Islet of Langerhans (tissue), 1 donor: ENCODE measurements around the gene SF1.

Experiments used
- FAIRE-seq: peaks from one replicate; lab custom pipeline; 2011; peaks lifted over from hg19 to GRCh38; lab: Jason Lieb, UNC

Gene SF1

DNA sequence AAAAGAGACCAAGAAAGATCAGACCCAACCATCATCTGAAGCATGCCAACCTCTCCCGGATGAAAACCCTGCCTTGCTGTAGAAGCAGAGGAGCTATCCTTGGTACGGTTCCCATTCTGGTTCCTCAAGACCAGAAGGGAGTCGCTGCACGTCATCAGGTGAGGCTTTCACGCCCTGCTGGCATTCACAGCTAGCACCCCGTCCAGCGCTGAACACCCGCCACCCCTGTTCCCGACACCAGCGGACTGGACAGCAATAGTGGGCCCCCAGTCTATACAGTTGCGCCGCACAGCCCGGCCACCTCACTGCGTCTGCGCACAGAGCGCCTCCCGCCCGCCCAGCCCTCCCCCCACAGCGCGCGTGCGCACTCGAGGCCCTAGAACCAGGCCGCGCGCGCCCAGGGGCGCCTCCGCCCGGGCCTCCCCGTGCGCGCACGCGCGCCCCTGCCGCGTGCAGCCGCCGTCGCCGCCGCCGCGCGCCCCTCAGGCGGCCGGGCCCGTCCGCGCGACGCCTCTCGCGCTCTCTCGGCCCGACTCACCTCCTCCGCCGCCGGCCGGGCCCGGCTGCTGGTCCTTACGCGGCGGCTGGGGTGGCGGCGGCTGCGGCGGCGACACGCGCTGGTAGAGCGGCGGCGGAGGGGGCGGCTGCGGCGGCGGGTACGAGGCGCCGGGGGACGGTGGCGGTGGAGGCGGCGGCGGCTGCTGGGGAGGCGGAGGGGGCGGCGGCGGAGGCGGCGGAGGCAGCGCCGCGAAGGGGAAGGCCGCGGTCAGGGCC, 706 bp downstream of the SF1 start:
- no peak for FAIRE-seq

- no peak for FAIRE-seq
Measured at GRCh38 chr11:64776875-64777274, 1.5 kb downstream of the SF1 start.

DNA sequence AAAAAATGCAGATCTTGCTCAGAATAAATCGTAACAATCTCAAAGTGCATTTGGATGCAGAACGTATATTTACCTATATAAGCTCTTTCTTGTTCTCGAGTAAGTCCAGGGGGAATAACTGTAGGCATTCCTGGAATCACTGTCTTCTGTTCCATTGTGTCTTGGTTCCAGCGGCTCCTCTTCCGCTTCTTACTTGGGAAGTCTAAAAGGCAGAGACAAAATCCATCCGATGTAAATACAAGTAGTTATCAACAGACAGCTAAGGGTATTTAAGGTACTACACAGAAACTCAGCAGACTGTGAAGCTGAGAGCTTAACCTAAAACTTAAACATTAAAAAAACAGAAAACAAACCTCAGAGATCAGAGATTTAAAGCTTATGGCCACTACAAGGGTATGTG, 1.9 kb downstream of the SF1 start:
- no peak for FAIRE-seq

GRCh38 chr11:64774144-64774543, 4.2 kb downstream of the SF1 start:
- FAIRE-seq = no peak

- no peak for FAIRE-seq
Measured at GRCh38 chr11:64772303-64773018, 5.9 kb downstream of the SF1 start.

- FAIRE-seq = no peak
Measured at GRCh38 chr11:64771861-64772260, 6.5 kb downstream of the SF1 start.

- no peak for FAIRE-seq
Measured at GRCh38 chr11:64770120-64770519, 8.2 kb downstream of the SF1 start.

- FAIRE-seq = no peak
Measured at GRCh38 chr11:64769283-64769682, 9.1 kb downstream of the SF1 start.

DNA sequence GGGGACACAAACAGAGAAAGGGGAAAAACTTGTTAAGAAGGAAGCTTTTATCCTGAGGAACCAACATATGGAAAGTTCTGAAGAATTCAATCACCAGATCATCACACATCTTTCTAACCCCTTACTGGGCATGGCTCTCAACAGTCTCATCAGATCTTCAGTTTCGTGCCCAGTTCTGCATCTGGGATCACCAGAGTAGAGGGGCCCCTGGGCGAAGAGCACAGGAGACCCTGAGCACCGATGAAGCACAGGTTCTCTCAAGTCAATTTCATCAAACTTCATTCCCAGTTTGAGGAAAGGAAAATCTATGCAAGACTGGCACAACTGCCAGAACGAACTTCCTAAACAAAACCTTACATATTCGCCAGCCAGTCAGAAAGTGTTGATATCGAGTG, 10.0 kb downstream of the SF1 start:
- no peak for FAIRE-seq

DNA sequence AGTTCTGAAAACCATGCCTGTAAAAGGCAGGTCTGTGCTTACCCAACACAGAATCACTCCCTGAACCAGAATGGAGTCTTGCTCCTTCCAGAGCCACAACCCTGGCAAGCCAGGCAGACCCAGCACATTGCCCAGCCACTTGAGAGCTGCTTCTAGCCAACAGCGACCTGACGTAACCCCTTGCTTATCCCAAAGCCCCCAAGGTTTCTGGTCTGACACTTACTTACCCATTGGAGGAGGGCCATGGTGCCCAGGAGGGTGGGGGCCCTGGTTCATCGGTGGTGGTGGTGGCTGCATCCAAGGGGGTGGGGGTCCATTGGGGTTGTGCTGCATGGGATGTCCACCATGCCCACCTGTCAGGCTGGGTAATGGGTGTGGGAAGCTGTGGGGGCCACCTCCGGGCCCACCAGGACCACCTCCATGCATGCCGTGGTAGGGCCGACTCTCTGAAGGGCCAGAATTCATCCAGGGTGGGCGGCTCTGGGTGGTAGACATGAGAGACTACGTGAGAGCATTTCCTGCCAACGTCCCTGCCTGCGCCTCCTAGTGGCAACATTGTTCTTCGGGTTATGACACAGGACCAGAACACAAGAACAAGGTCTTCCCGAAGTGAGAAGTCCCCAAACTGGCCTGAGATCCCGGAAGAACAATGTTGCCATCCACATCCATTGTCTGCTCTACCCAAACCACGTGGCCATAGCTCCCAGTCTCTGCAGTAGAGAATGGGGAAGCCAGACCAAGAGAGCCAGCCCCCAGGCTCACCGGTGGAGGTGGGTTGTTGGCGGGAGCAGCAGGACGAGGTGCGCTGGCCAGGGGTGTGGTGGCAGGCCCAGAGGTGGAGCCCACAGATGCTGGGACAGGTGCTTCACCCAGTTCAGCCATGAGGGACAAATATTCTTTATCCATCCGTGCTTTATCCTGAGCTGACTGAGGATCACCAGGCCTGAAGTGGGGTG, 10.7 kb downstream of the SF1 start:
- FAIRE-seq = no peak

- no peak for FAIRE-seq
Measured at GRCh38 chr11:64766881-64767280, 11.5 kb downstream of the SF1 start.

DNA sequence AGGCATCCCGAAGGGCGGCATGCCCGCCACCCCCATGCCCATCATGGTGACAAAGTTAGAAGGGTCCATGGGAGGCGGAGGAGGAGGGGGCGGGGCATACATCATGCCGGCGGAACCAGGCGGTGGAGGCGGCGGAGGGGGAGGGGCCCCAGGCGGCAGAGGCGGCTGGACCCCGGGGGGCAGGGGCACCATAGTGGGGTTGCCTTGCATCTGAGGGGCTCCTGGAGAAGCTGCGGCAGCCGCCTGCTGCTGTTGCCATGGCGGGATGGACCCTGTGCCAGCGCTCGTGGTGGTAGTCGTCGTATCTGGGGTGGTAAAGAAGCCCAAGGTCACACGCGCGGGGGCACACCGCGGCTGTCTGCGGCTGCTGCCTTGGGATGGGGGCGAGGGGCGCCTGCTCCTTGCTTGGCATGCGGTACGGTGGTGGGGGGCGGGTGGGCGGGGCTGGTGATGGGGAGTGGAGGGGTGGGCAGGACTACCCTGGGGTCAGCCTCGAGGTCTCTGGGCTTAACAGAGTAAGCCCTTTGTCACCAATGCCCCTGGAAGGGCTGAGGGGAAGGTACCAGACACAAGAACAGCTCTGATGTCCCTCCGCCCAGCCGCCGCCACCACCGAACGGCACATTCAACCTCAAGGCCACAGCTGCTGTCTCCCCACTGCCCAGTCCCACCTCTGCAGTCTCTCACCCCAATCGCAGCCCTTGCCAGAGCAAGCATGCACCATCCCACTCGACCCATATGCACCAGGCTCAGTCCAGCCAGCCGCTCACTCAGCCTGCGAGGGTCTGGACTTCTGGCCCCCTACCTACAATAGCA, 12.3 kb downstream of the SF1 start:
- no peak for FAIRE-seq

- no peak for FAIRE-seq
Measured at GRCh38 chr11:64765291-64765850, 13.0 kb downstream of the SF1 start.

DNA sequence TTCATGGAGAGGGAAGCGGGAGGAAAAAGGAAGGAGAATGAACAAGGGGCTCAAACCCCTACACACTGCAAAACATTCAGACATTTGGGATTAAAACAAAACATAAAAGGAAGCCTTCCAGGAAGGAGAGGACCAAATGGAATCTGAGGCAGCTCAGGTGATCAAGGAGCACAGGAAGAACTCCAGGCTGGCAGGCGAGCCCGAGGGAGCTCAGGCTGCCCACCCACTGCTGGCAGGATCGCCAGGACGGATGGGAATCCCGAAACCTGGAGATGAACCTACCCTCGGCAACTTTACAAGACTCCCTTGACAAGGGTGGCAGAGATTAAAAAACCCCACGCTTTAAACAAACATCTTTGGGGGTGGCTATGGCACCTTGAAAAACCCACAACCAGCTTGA, 13.6 kb downstream of the SF1 start:
- FAIRE-seq = no peak

- FAIRE-seq = no peak
Measured at GRCh38 chr11:64764040-64764611, 14.2 kb downstream of the SF1 start.

DNA sequence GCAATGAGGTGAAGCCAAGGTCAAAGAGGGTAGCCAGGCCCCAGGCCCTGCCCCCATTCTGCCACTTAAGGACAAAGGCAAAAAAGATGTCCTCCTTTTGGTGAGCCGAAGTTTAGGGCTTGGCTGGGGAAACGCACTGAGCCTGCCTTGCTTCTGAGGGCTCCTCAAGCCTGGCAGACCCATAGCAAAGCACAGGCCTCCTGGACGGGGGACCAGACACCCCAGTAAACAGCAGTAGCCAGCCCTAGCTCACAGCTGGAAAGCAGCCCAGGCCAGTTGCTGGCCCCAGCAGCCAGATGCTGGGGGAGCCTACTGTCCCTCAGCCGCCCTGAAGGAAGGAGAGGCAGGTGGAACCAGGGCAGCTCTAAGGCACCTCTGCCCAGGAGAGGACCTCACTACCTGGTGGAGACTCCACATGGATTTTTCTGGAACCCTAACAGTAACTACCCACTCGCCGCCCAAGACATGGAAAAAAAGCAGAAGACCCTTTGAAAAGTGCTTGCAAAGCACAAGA, 14.8 kb downstream of the SF1 start:
- no peak for FAIRE-seq

GRCh38 chr11:64762674-64763525, 15.4 kb downstream of the SF1 start:
- no peak for FAIRE-seq

GRCh38 chr11:64762277-64762673, 16.1 kb downstream of the SF1 start:
- no peak for FAIRE-seq

GRCh38 chr11:64760759-64761420, 17.5 kb downstream of the SF1 start:
- no peak for FAIRE-seq
